T-cell (primary cell): ENCODE results near the gene KHK. TPM values are rescaled to one million over a fixed set of nuclear protein-coding genes. Genes with fewer than 3 reads are reported as not detected.
A peak's percentile ranks its signal among the peaks of the same experiment; 100 is the strongest.

ENCODE experiments used
- ATAC-seq, 4 experiments: fragments of 200-7000 bp in 3 of 4; fragments of 150-1000 bp in 1 of 4; cut with Tn5 transposase; replicated peaks in 1 of 4; 1 replicate in 3 of 4; 2 replicates in 1 of 4; pipeline ENCODE4 v1.10.0; 2021; ENCODE audit warnings: moderate library complexity in 3 of 4, mild to moderate bottlenecking in 2 of 4, moderate number of reproducible peaks in 1 of 4
- CTCF ChIA-PET, 2 donors: fragments of 300-600 bp; sonication (Branson Sonifier 250); formaldehyde crosslinking; loops; one replicate each; lab custom pipeline; 2022; ENCODE audit warnings: antibody characterized with exemption in 2 of 2; lab: Charles Lee
- POLR2A ChIA-PET, 2 donors: fragments of 300-600 bp; sonication (Branson Sonifier 250); formaldehyde crosslinking; loops; one replicate each; lab custom pipeline; 2022; ENCODE audit warnings: antibody characterized with exemption in 2 of 2; lab: Charles Lee
- DNase-seq, 35 experiments: peaks; one replicate each; pipeline versions ENCODE4 v3.0.0 to v3.0.0-alpha.2; 2013 to 2023
- H3K27ac ChIP-seq: one replicate; pipeline ENCODE4 v1.5.1; 2013; ENCODE audit warnings: low read length
- H3K27me3 ChIP-seq, 2 experiments: replicated peaks in 1 of 2; 1 replicate in 1 of 2; 2 replicates in 1 of 2; pipeline versions ENCODE4 v1.6.1 to v1.7.0; 2013; ENCODE audit warnings: low read length in 1 of 2, mixed read lengths in 1 of 2; ENCODE audit not compliant: control insufficient read depth in 2 of 2, insufficient read depth in 2 of 2; ENCODE audit errors: extremely low read depth in 1 of 2
- H3K36me3 ChIP-seq, 2 donors: 1 replicate in 1 of 2; 2 replicates in 1 of 2; pipeline versions ENCODE4 v1.6.1 to v1.7.0; 2013; ENCODE audit warnings: low read length in 1 of 2; ENCODE audit not compliant: control insufficient read depth in 2 of 2, insufficient read depth in 1 of 2; ENCODE audit errors: extremely low read depth in 1 of 2
- H3K4me1 ChIP-seq, 2 experiments: 1 replicate in 1 of 2; 2 replicates in 1 of 2; pipeline versions ENCODE4 v1.6.1 to v1.7.0; 2013; ENCODE audit warnings: low read length in 2 of 2, mixed read lengths in 1 of 2; ENCODE audit not compliant: insufficient read depth in 2 of 2, control insufficient read depth in 1 of 2; ENCODE audit errors: extremely low read depth in 1 of 2
- H3K4me3 ChIP-seq, 2 donors: 1 replicate in 1 of 2; 2 replicates in 1 of 2; pipeline versions ENCODE4 v1.5.1 to v1.7.0; 2013; ENCODE audit warnings: mild to moderate bottlenecking in 2 of 2, low read length in 1 of 2, moderate library complexity in 1 of 2; ENCODE audit not compliant: control insufficient read depth in 1 of 2; ENCODE audit errors: extremely low read depth in 1 of 2
- H3K9me3 ChIP-seq: 2 replicates; pipeline ENCODE4 v1.7.0; 2013
- H3K27ac Mint-ChIP-seq, 2 donors: one replicate each; pipeline ENCODE4 v1.8.0; 2020 to 2021; ENCODE audit warnings: mild to moderate bottlenecking in 2 of 2, mixed read lengths in 2 of 2
- H3K27me3 Mint-ChIP-seq, 2 donors: one replicate each; pipeline ENCODE4 v1.8.0; 2021 to 2022; ENCODE audit warnings: mixed read lengths in 2 of 2
- H3K36me3 Mint-ChIP-seq: one replicate; pipeline ENCODE4 v1.8.0; 2021; ENCODE audit warnings: mixed read lengths
- H3K4me1 Mint-ChIP-seq, 3 donors: one replicate each; pipeline ENCODE4 v1.8.0; 2020 to 2022; ENCODE audit warnings: mixed read lengths in 3 of 3, mild to moderate bottlenecking in 1 of 3
- H3K4me3 Mint-ChIP-seq, 3 donors: one replicate each; pipeline ENCODE4 v1.8.0; 2020 to 2022; ENCODE audit warnings: mild to moderate bottlenecking in 3 of 3, mixed read lengths in 3 of 3, moderate library complexity in 3 of 3
- H3K9me3 Mint-ChIP-seq, 3 donors: one replicate each; pipeline ENCODE4 v1.8.0; 2020 to 2022; ENCODE audit warnings: mixed read lengths in 3 of 3
- WGBS: methylation state at CpG from one replicate; pipeline ENCODE4 v1.1.5; 2013; ENCODE audit warnings: missing lambda C conversion rate; ENCODE audit not compliant: insufficient coverage; 5-methylcytosine and 5-hydroxymethylcytosine counted together
- total RNA-seq, 35 experiments: library from RNA in 6 of 35; stranded (reverse) in 6 of 35; fragments of 120-200 nt in 1 of 35; gene quantifications; one replicate each; pipeline versions ENCODE4 v1.2.1 to v1.2.4 and lab custom pipeline; 2013 to 2026

Gene KHK
- total RNA-seq, 5 donors from 2014 or later (not counting 1 experiment from before 2014, with no cell fraction given), result 3.7 to 9.1 (median 6.7) TPM

DNA sequence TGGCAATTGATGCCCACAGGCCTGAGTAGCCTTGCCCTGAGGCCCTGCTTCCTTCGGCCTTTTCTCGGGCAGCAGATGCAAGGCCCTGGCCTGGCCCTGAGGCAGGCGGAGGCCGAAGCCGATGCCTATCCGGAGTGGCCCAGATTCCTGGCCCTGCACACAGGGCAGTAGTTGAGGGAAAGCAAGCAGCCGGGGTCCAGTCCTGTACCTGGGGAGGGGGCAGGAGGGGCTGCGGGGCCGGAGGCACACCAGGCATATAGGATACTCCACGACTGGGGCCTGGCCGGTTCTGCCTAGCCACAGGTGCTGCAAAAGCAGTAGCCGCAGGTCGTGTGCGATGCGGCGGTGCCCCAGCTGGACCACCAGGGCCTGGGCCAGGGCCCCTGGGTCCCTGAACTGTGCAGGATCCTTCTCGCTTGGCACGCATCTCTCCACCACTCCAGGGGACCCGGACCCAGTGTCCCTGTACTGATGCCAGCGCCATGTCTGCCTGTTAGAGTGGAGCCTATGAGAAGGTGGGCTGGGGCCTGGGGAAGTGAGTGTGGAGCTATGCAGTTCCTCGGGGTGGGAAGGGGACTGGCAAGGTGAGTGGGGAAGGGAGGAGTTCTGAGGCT lies 50.9 kb downstream of the KHK start:
- Histone ChIP-seq H3K9me3 (no peaks in the 10 kb centered on the region), H3K27ac (no peak overlapping the region), H3K4me3 (no peak overlapping the region), H3K36me3 (peaks cover 6 to 7% of the 10 kb centered on the region in 2 donors), H3K27me3 (peaks cover 0 to 2% of the 10 kb centered on the region in 2 experiments), H3K4me1 (peaks cover 9 to 26% of the 10 kb centered on the region in 2 experiments)
- DNase-seq (no peak), ATAC-seq (no peak)
- 95% methylated on average over 12 of the region's 21 CpGs for WGBS
- ChIA-PET CTCF (no interaction called here), POLR2A (interaction anchor here in 1 of 2 donors (0.7 kb wide), 1 partner anchor 22 kb away, joined by 4 read pairs; no protein-coding TSS in a partner anchor)
- no peak overlapping the region for H3K27ac Mint-ChIP-seq
- H3K9me3 Mint-ChIP-seq, result no peaks in the 10 kb centered on the region
- H3K36me3 Mint-ChIP-seq, result peaks cover 7% of the 10 kb centered on the region
- H3K4me1 Mint-ChIP-seq, result peaks cover 21 to 22% (median 22%) of the 10 kb centered on the region in 3 donors
- H3K27me3 Mint-ChIP-seq, result peaks cover 0 to 2% of the 10 kb centered on the region in 2 donors
- H3K4me3 Mint-ChIP-seq, result no peak overlapping the region

DNA sequence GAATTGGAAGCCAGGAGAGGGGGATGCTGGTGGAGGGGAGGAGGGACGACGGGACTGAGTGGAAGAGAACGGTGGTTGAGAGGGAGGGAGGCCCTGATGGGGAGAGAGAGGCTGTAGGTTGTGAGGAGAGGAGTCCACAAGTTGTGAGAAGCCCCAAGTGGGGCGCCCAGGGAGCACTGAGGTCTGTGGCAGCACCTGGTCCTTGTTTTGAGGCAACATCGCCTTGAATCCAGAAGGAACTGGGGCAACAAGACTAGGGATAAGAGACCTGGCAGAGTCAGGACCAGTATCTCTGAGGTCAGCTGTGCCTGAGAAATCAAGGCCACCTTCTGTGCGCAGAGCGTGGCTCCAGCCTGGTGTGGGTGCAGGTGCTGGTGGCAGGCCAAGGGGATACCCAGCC lies 51.5 kb downstream of the KHK start:
- Mint-ChIP-seq H3K27ac (no peak overlapping the region), H3K27me3 (peaks cover 2 to 3% of the 10 kb centered on the region in 2 donors), H3K4me1 (peaks cover 14 to 17% (median 15%) of the 10 kb centered on the region in 3 donors), H3K4me3 (no peak overlapping the region), H3K9me3 (peaks cover 0 to 6% (median 0%) of the 10 kb centered on the region in 3 donors), H3K36me3 (peaks cover 1% of the 10 kb centered on the region)
- Histone ChIP-seq H3K4me3 (no peak overlapping the region), H3K4me1 (peaks cover 6 to 19% of the 10 kb centered on the region in 2 experiments), H3K27ac (no peak overlapping the region), H3K9me3 (no peaks in the 10 kb centered on the region), H3K27me3 (peaks cover 0 to 3% of the 10 kb centered on the region in 2 experiments), H3K36me3 (peaks cover 0 to under 1% of the 10 kb centered on the region in 2 donors)
- no peak for ATAC-seq
- WGBS, result 76% methylated on average over 6 of the region's 7 CpGs
- POLR2A ChIA-PET, result no interaction called here
- CTCF ChIA-PET, result no interaction called here
- DNase-seq, result no peak

DNA sequence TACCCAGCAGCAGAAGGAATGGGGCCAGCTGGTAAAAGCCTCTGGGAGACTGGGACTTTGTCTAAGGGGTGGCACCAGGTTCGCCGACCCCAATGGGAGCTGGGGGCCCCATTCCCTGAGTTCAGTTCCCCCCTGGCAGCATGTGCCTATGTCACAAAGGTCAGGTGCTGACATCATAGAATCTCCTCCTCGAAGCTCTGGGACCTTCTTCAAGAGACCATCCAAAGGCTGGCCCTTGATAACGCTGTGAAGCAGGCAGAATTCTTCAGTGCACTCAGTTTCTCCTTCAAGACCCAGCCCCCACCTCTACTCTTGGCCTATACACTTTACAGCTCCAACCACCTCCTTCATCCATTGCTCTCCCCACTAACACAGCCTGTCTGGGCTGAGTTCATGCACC lies 52.7 kb downstream of the KHK start, which contains the start of gene PRR30:
Gene PRR30, minus strand, starts transcription at position 101 of the 400 bp plus-strand sequence. CDS start 1,081 bp downstream, outside the sequence.
- no peak for DNase-seq
- CTCF ChIA-PET, result no interaction called here

DNA sequence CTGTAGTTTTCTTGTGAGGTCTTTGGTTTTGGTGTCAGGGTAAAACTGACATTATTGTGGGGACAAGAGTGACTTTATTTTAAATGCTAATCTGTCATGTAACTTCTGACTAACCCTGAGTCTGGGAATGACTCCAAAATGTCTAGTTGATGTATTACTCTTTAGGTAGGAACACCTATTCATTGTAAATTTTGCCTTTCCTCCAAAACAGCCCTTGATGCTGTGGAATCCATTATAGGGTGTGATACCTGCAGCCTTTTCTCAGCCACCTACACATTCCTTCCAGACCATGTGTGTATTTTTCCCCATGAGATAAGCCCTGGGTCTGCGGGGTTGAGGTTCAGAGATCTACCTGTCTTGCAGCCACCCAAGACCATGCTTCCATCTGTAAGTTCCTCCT lies 56.7 kb downstream of the KHK start:
- Mint-ChIP-seq H3K27ac (no peak overlapping the region), H3K36me3 (no peaks in the 10 kb centered on the region), H3K9me3 (peaks cover 0 to 6% (median 0%) of the 10 kb centered on the region in 3 donors), H3K4me3 (no peak overlapping the region), H3K4me1 (no peaks in the 10 kb centered on the region), H3K27me3 (peaks cover 9 to 10% of the 10 kb centered on the region in 2 donors)
- Histone ChIP-seq H3K36me3 (no peaks in the 10 kb centered on the region), H3K4me3 (no peak overlapping the region), H3K9me3 (no peaks in the 10 kb centered on the region), H3K27ac (no peak overlapping the region), H3K4me1 (no peaks in the 10 kb centered on the region), H3K27me3 (peaks cover 0 to 16% of the 10 kb centered on the region in 2 experiments)
- CTCF ChIA-PET, result no interaction called here
- POLR2A ChIA-PET, result interaction anchor here in 1 of 2 donors (0.6 kb wide), 1 partner anchor 8 kb away, joined by 3 read pairs; no protein-coding TSS in a partner anchor
- 57% methylated on average over 1 of the region's 1 CpG for WGBS
- DNase-seq (no peak), ATAC-seq (no peak)

More for the DNA sequence above, 52.7 kb downstream of the KHK start, which contains the start of gene PRR30:
- H3K27me3 ChIP-seq, result peaks cover 0 to 3% of the 10 kb centered on the region in 2 experiments
- POLR2A ChIA-PET, result no interaction called here
- ATAC-seq, result no peak
- Mint-ChIP-seq H3K36me3 (no peaks in the 10 kb centered on the region), H3K27me3 (peaks cover 2 to 7% of the 10 kb centered on the region in 2 donors), H3K4me1 (peaks cover 6 to 9% (median 7%) of the 10 kb centered on the region in 3 donors), H3K9me3 (peaks cover 0 to 6% (median 0%) of the 10 kb centered on the region in 3 donors), H3K4me3 (no peak within 1 kb of the TSS), H3K27ac (no peak within 1 kb of the TSS)
- H3K27ac ChIP-seq, result no peak within 1 kb of the TSS
- peaks cover 0 to 9% of the 10 kb centered on the region in 2 experiments for H3K4me1 ChIP-seq
- no peak within 1 kb of the TSS for H3K4me3 ChIP-seq
- no peaks in the 10 kb centered on the region for H3K36me3 ChIP-seq
- no peaks in the 10 kb centered on the region for H3K9me3 ChIP-seq
- 90% methylated on average over 4 of the region's 4 CpGs for WGBS

DNA sequence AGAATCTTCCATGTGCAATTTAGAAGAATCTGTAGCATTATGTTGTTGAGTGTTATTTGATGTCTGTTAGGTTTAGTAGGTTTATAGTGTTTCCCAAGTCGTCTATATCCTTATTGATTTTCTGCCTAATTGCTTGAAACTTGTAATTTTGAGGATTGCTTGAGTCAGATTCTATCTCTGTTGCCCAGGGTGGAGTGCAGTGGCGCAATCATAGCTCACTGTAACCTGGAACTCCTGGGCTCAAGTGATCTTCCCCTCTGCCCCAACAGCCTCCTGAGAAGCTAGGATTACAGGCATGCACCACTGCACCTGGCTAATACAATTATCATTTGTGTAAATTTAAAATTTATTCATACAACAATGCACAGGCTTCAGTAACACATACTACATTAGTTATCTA lies 59.1 kb downstream of the KHK start:
- DNase-seq (no peak), ATAC-seq (no peak)
- no peaks in the 10 kb centered on the region for H3K4me1 Mint-ChIP-seq
- no peaks in the 10 kb centered on the region for H3K9me3 ChIP-seq
- POLR2A ChIA-PET, result no interaction called here
- no peak overlapping the region for H3K4me3 ChIP-seq
- H3K9me3 Mint-ChIP-seq, result peaks cover 0 to 6% (median 0%) of the 10 kb centered on the region in 3 donors
- H3K36me3 Mint-ChIP-seq, result no peaks in the 10 kb centered on the region
- no peak overlapping the region for H3K4me3 Mint-ChIP-seq
- H3K27me3 ChIP-seq, result peaks cover 0 to 31% of the 10 kb centered on the region in 2 experiments
- no peak overlapping the region for H3K27ac ChIP-seq
- no CpG with 5 or more reads among the region's 2 CpGs for WGBS
- CTCF ChIA-PET, result interaction anchor here in 1 of 2 donors (0.6 kb wide), 1 partner anchor 31 kb away, joined by 7 read pairs; no protein-coding TSS in a partner anchor
- H3K4me1 ChIP-seq, result no peaks in the 10 kb centered on the region
- no peaks in the 10 kb centered on the region for H3K36me3 ChIP-seq
- H3K27ac Mint-ChIP-seq, result no peak overlapping the region
- H3K27me3 Mint-ChIP-seq, result peaks cover 11 to 14% of the 10 kb centered on the region in 2 donors

DNA sequence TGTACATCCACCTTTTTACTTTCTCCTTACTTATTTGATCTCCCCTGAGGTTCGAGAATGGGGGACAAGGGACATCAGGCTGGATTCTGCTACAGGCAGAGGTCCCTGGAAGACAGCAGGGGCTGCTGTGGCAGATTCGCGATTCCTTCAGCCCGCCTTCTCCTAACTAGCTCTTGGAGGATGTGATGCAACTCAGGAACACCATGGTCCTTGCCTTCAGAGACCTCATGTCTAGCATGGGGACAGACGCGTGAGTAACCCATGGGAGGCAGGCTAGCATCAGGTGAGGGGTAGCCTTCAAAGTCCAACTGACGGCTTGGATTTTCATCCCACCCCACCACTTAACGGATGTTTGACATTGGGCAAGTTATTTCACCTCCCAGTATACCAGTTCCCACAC lies 61.4 kb downstream of the KHK start:
- H3K4me3 ChIP-seq, result no peak overlapping the region
- no peaks in the 10 kb centered on the region for H3K36me3 ChIP-seq
- Mint-ChIP-seq H3K27ac (peak overlapping the region in 1 of 2 donors; percentile 39), H3K4me1 (no peaks in the 10 kb centered on the region), H3K27me3 (peaks cover 10 to 12% of the 10 kb centered on the region in 2 donors), H3K36me3 (no peaks in the 10 kb centered on the region), H3K9me3 (peaks cover 0 to 2% (median 0%) of the 10 kb centered on the region in 3 donors), H3K4me3 (no peak overlapping the region)
- H3K9me3 ChIP-seq, result no peaks in the 10 kb centered on the region
- no peak for ATAC-seq
- H3K27ac ChIP-seq, result no peak overlapping the region
- H3K27me3 ChIP-seq, result peaks cover 0 to 33% of the 10 kb centered on the region in 2 experiments
- H3K4me1 ChIP-seq, result no peaks in the 10 kb centered on the region
- ChIA-PET POLR2A (no interaction called here), CTCF (no interaction called here)
- 87% methylated on average over 6 of the region's 8 CpGs for WGBS
- no peak for DNase-seq
